Kidney (tissue), 14 donors: ENCODE results near the gene NRAP. TPM values are rescaled to one million over a fixed set of nuclear protein-coding genes. Genes with fewer than 3 reads are reported as not detected.

Experiments used
- DNase-seq, 5 donors: peaks; one replicate each; pipeline ENCODE4 v3.0.0-alpha.2; 2013 to 2020
- FAIRE-seq: peaks from 2 replicates; lab custom pipeline; 2012; peaks lifted over from hg19 to GRCh38; lab: Jason Lieb, UNC
- H3K27ac ChIP-seq, 2 donors: one replicate each; pipeline ENCODE4 v1.7.0; 2013; ENCODE audit warnings: low read depth in 2 of 2, low read length in 2 of 2, inconsistent platforms in 1 of 2
- H3K27me3 ChIP-seq: one replicate; pipeline ENCODE4 v1.7.1; 2013; ENCODE audit warnings: low read length, inconsistent platforms; ENCODE audit not compliant: control insufficient read depth, insufficient read depth
- H3K36me3 ChIP-seq, 3 donors: one replicate each; pipeline versions ENCODE4 v1.7.0 to v1.7.1; 2013; ENCODE audit warnings: low read length in 3 of 3, control low read depth in 1 of 3, inconsistent platforms in 1 of 3; ENCODE audit not compliant: insufficient read depth in 3 of 3, control insufficient read depth in 2 of 3
- H3K4me1 ChIP-seq, 3 donors: one replicate each; pipeline versions ENCODE4 v1.7.0 to v1.7.1; 2013; ENCODE audit warnings: low read length in 3 of 3, inconsistent platforms in 1 of 3, low read depth in 1 of 3; ENCODE audit not compliant: control insufficient read depth in 2 of 3, insufficient read depth in 2 of 3
- H3K4me3 ChIP-seq, 3 donors: one replicate each; pipeline versions ENCODE4 v1.7.0 to v1.8.1; 2013; ENCODE audit warnings: low read length in 3 of 3, control low read depth in 1 of 3, inconsistent platforms in 1 of 3
- H3K9ac ChIP-seq, 3 donors: one replicate each; pipeline versions ENCODE4 v1.7.0 to v1.7.1; 2013; ENCODE audit warnings: low read length in 3 of 3, control low read depth in 1 of 3, inconsistent platforms in 1 of 3
- H3K9me3 ChIP-seq, 3 donors: one replicate each; pipeline versions ENCODE4 v1.7.0 to v1.7.1; 2013; ENCODE audit warnings: low read length in 3 of 3, control low read depth in 1 of 3, inconsistent platforms in 1 of 3; ENCODE audit not compliant: control insufficient read depth in 2 of 3, insufficient read depth in 1 of 3
- intact Hi-C: fragments of 100-400 bp; cut with DNase I; formaldehyde crosslinking; loops from one replicate; pipeline ENCODE4 v1.11.1; 2022
- polyA plus RNA-seq: library from polyadenylated mRNA; stranded (reverse); fragments of 350-450 nt; fragmentation: Illumina TruSeq; extraction: RNeasy Lipid Tissue Mini Kit (QIAGEN cat#74804); gene quantifications from one replicate; pipeline ENCODE4 v1.2.3, GENCODE V29; 2014; ENCODE audit warnings: low read depth, low replicate concordance; ENCODE audit not compliant: insufficient read depth
- total RNA-seq: library from RNA; stranded (reverse); fragmentation: NEBNext Ultra II Directional; extraction: Animal tissue kit (Norgen Biotek cat#: 25700); gene quantifications from one replicate; pipeline ENCODE4 v1.2.1, GENCODE V29; 2021
- TF ChIP-seq, protein P1 (sequence below): IDR thresholded peaks from 3 replicates; pipeline ENCODE4 v1.5.1; 2012; ENCODE audit warnings: mild to moderate bottlenecking, moderate library complexity, borderline replicate concordance; ENCODE audit not compliant: insufficient read depth; ENCODE audit errors: extremely low read depth
- donor health status: control.
- donor health status: control.
- donor health status: control.
- donor health status: control.
- donor health status: control.
- donor health status: DM: yes; HTN: yes; CAD: no.
- donor health status: Normal renal cell carcinoma (clear cell type).

The NRAP gene
- total and polyA plus RNA-seq, 2 donors from 2014 or later: not detected

DNA sequence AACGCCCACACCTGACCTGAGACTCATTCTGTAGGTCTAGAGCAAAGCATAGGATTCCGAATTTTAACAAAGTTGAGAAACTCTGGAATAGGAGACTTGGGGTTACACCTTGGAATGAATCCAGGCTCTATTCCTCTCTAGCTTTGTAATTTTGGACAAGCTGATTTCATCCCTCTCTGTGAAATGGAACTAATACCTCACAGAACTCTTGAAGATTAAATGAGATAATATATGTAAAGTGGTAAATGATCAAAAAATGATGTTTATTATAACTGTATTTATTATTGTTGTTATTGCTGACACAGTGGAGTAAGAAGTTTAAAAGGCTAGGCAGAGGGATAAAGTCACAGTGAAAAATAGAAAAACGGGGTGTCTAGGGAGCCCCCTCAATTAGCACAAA lies 48.2 kb upstream of the NRAP start:
- H3K4me3 ChIP-seq: no peak overlapping the region
- no peak for FAIRE-seq
- intact Hi-C loops: no loop called here
- no peak overlapping the region for H3K9ac ChIP-seq
- H3K27ac ChIP-seq: no peak overlapping the region
- H3K9me3 ChIP-seq: no peaks in the 10 kb centered on the region
- TF ChIP-seq, protein P1, sequence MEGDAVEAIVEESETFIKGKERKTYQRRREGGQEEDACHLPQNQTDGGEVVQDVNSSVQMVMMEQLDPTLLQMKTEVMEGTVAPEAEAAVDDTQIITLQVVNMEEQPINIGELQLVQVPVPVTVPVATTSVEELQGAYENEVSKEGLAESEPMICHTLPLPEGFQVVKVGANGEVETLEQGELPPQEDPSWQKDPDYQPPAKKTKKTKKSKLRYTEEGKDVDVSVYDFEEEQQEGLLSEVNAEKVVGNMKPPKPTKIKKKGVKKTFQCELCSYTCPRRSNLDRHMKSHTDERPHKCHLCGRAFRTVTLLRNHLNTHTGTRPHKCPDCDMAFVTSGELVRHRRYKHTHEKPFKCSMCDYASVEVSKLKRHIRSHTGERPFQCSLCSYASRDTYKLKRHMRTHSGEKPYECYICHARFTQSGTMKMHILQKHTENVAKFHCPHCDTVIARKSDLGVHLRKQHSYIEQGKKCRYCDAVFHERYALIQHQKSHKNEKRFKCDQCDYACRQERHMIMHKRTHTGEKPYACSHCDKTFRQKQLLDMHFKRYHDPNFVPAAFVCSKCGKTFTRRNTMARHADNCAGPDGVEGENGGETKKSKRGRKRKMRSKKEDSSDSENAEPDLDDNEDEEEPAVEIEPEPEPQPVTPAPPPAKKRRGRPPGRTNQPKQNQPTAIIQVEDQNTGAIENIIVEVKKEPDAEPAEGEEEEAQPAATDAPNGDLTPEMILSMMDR: no peak
- no peaks in the 10 kb centered on the region for H3K27me3 ChIP-seq
- peaks cover 0 to 18% (median 12%) of the 10 kb centered on the region in 3 donors for H3K4me1 ChIP-seq
- no peak for DNase-seq
- peaks cover 0 to 6% (median 0%) of the 10 kb centered on the region in 3 donors for H3K36me3 ChIP-seq

- FAIRE-seq: no peak
- DNase-seq: peak in 3 of 5 donors; percentile 15 to 29 (median 22)
- no peaks in the 10 kb centered on the region for H3K27me3 ChIP-seq
- no peak overlapping the region for H3K27ac ChIP-seq
- H3K4me3 ChIP-seq: no peak overlapping the region
- intact Hi-C loops: no loop called here
- H3K4me1 ChIP-seq: peaks cover 0 to 18% (median 16%) of the 10 kb centered on the region in 3 donors
- peaks cover 0 to 6% (median 0%) of the 10 kb centered on the region in 3 donors for H3K36me3 ChIP-seq
- no peaks in the 10 kb centered on the region for H3K9me3 ChIP-seq
- no peak overlapping the region for H3K9ac ChIP-seq
- TF ChIP-seq, protein P1: no peak
Measured at GRCh38 chr10:113711142-113711541, 47.3 kb upstream of the NRAP start.

DNA sequence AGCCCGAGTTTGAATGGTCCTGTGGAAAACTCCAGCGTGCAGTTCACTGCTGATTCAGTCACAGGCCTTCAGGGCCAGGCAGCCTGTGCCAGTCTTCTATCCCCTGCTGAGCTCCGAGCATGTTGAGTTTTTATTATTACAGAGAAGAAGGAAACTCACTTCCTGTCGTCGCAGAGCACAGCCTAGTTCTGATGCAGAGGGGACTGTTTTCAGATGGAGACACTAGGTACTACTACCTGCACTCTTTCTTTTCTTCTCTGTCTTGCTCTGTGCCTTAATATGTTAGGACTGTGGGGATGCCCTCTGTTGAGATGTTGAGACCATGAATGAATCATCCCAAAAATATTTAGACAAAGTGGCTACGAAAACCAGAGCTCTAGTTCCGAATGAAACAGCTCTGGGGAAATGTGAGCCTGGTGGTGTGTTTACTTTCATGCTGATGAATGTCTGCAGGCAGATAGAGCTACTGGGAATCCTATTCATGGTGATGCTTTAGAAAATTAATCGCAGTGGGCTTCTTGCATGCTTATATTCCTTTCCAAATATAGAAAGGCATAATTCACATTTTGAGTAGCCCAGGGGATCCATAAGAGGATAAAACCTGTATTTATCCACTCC lies 45.5 kb upstream of the NRAP start:
- Histone ChIP-seq H3K27ac (peak overlapping the region in 1 of 2 donors; percentile 28), H3K9ac (peak overlapping the region in 1 of 3 donors; percentile 35), H3K27me3 (no peaks in the 10 kb centered on the region), H3K36me3 (peaks cover 0 to 6% (median 0%) of the 10 kb centered on the region in 3 donors), H3K4me1 (peaks cover 0 to 22% (median 17%) of the 10 kb centered on the region in 3 donors), H3K4me3 (peak overlapping the region in 1 of 3 donors; percentile 27), H3K9me3 (no peaks in the 10 kb centered on the region)
- FAIRE-seq: no peak
- TF ChIP-seq, protein P1: no peak
- no peak for DNase-seq
- intact Hi-C loops: no loop called here
